ENCODE results near the gene ZFP36L1.

Gene ZFP36L1

DNA sequence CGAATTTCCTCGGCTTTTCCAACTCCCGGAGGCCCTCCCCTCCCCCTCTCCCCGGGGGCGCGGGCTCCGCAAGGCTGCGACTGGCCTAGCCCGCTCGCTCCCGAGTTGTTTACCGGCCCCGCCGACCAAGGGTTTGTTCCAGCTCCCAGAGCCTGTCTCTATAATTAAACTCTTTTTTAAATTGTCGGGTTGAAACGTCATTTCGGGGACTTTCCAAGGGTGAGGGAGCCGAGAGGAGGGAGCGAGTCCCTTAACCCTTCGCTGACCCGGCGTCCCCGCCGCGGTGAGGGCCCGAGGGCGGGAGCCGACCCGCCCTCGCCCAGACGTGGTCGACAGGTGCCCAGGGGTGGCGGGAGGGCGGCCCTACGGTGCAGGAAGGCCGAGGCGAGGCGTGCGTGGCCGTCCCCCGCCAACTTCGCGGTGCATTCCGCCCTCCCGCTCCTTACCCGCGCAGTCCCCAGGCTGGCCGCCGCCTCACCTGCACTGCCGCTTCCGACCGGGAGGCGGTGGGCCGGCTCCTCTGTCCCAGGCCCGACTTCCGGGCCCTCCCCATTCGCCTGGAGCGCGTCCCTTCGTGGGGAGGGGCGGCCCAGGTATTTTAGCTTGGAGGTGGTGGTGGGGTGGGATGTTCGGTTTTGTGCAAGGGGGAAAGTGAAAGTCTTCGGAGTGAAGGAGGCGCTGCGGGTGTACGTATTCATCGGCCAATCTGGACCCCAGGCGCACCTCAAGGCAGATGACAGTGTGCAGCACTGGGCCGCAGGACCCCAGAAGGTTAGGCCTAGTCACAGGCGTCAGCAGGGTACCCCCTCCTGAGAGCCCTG is 2.9 kb upstream of the ZFP36L1 start:
- DNase-seq (ENCODE audit: low spot score): peak; percentile 89

DNA sequence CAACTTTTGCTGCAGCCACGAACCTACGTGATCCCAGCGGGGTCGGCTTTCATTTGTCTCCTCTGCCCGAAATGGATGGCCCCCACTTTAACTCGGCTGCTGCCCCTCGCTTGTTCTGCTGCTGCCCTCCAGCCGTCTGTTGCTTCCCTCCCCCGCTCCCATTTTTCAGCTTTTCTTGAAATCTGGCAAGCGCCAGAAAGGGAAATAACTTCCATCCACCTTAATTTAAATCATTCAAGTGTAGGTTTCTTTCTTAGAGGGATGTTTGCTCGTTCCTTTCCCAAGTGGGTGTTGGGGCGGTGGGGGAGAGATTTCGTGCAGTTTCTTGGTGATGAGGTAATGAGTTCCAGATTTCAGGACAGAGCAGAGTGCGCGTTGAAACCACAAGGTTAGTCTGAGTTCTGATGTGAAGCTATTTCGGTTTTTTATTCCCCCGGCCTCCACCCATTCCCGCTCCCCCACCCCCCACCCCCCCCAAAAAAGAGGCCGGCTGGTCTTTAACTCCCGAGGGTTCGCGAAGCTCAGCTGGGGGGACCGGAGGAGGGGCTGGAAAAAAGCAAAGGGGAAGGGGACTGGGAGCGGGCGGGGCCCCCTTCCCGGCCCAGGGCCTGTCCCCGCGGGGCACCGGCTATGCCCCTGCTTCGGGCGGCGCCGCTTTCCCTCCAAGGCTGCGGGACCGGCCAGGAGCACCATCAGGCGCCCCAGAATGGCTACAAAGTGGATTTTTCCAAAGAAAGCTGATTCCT is 2.2 kb upstream of the ZFP36L1 start:
- DNase-seq (ENCODE audit: low spot score): no peak

DNA sequence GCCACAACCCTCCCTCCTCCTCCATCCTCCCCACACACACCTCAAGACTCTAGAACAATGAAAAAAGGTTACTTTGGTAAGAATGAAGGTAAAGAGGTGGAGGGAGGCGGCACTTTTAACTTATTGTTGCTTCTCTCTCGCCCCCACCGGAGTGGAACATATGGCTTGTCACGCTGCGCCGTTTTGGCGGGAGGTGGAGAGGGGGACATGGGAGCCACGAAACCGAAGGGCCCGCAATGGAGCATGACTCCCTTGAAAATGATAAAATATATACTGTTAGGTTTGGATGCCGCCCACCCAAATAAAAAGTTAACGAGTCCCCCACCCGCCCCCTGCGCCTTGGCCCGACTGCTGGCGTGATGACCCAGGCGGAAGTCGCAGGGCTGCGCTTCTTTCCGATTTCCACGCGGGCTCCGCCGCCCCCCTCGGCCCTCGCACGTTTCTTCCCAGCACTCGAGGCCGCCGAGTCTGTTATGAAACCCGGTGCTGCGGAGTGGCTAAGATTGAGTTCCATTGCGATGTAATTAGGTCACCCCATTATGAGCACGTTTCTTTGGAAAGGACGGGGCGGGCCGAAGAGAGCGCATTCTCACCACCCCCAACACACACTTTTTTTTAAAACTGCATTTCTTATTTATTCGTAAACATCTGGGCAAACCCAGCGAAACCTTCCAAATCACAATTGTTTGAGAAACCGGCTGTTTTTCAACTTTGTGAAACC is 1.4 kb upstream of the ZFP36L1 start:
- DNase-seq (ENCODE audit: low spot score): peak; percentile 77

DNA sequence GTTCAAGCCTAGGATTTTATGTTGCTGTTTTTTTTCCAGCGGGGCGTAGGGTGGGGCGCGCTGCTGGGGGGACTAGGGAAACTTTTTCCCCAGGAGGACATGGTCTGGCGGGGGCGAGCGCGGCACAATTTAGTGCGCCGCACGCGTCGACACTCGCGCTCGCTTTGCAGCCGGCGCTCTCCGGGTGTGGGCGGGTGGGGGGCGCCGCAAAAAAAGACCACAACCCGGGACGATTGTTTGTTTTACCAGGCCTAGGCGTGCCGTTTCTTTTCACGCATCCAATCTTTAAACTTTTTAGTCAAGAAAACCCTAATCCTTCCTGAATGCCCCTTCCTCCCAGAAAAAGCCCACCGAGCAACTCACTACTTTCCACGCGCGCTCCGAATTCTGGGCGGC is 865 bp upstream of the ZFP36L1 start:
- no peak for DNase-seq (ENCODE audit: low spot score)

DNA sequence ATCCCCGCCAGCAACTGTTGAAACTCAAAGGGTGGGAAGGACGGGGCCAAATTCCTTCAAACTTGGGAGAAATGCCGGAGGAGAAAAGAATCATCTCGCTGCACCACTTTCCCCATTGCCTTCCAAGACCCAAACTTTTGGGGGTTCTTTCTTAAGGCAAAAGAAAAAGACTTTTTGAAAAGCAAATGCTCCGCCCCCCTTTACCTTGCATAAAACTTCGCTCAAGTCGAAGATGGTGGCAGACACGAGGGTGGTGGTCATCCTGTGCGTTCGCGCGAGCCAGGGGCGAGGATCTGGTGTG is 239 bp downstream of the ZFP36L1 start:
- DNase-seq (ENCODE audit: low spot score): no peak

DNA sequence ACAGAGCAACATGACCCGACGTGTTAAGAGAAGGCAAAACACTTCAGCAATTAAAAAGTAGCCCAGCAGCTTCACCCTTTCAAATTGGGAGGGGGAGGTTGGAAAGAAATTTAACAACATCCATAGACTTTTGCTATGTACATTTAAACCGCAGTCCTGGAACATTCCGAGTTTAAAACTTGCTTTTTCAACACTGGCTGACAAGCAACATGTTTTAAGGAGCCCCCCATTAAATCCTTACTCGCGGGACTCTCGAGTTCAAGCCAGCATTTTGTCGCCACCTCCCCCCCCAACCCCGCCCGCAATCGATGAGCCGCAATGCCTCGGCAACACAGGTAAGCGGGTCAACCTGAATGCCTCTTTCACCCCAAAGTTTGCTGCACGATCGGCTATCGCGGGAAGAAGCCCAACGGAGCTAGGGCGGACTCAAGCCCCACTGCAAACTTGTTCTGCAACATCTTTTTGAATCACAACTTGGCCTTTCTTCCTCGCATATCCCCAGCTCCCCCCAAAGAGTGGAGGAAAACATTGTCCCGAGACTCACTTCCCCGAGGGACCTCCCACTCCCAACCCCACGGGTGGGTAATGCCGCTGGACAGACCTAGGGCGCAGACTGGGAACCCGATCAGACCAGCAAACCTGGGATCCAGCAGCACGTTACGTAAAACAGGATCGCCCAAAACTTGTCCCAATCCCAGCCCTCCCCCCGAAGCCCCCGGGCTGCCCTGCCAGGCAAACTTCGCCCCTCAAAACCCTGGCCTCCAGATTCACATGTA is 777 bp downstream of the ZFP36L1 start:
- DNase-seq (ENCODE audit: low spot score): no peak

DNA sequence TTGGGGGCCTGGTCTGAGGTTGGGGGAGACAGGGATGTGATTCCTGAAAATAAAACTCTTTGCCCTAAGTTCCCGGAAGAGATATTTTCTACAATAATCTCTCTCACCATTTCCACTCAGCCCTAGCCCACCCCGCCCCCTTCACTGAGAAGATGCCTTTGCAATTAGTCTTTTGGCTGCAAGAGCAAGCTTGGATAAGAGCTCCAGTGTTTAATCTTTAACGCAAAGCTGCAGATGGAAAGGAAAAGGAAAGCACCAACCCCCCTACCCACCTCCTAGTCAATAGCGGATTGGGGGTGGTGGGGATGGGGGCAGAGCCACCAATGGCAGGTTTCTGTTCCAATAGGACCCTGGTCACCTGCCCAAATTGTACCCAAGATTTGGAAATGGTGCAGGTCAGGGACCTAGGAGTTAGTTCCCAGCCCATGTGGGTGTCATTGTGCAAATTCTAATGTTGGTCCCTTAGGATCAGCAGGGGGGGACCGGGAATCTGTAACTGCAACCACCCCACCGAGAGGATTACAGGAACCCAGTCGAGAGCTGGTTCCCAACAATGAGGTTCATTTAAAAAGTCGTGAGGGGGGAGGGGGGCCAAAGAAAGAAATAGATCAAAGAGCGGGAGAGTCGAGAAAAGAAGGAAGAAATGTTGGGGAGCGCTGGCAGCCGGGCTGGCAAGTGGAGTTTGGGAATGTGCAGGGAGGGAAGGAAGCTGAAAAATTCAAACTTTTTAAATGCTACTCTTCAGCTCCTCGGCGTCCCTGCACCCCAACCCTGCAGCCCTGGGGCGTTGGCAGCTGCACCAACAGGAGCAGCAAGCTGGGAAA is 1.6 kb downstream of the ZFP36L1 start:
- DNase-seq (ENCODE audit: low spot score): no peak

DNA sequence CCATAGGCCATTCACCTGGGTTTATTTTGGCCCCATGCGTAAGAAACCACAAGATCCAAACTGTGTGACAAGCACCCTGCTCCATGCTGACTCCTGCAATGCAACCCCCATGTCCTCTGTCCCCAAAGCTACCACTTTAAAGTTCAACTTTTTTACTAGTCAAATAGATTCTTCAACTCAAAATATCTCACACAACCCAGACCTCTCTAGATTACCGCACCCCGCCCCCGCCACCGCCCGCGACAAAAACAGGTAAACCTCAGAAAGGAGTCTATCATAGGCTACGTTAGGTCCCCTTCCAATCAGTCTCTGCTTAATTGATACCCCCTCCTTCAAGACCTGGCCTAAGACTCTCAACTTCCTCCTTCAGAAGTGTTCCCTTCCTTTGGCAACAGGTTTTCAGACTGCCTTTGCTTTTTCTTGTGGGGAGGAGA is 2.2 kb downstream of the ZFP36L1 start:
- DNase-seq (ENCODE audit: low spot score): peak; percentile 51

DNA sequence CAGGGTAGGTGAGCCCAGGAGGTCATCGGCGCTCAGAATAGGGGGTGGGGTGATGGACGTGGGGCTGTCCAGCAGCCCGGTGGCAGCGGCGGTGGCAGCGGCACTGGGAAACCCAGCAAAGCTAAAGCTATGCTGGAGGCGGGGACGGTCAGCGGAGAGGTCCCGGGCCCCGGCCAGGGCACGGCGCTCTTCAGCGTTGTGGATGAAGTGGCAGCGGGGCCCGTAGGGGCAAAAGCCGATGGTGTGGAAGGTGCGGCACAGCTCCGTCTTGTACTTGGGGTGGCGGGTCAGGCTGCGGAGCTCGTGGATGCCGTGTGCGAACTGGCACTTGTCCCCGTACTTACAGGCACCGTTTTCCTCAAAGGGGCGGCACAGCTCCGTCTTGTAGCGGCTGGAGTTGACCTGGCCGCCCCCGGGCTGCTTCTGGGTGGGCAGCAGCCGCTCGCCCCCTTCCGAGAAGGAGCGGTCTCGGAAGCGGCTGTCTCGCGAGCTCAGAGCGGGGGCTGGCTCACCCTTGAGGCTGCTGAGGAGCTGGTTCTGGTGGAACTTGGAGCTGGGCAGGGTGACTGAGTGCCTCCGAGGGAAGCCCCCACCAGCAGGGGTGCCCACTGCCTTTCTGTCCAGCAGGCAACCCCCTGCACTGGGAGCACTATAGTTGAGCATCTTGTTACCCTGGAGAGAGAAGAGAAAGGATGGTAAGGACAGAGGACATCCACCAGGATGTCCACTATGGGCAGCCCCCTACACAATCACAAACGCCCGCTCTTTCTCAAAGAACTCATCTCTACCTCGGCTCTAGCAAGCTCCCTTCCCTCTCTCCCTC is 2.8 kb downstream of the ZFP36L1 start:
- DNase-seq (ENCODE audit: low spot score): no peak

DNA sequence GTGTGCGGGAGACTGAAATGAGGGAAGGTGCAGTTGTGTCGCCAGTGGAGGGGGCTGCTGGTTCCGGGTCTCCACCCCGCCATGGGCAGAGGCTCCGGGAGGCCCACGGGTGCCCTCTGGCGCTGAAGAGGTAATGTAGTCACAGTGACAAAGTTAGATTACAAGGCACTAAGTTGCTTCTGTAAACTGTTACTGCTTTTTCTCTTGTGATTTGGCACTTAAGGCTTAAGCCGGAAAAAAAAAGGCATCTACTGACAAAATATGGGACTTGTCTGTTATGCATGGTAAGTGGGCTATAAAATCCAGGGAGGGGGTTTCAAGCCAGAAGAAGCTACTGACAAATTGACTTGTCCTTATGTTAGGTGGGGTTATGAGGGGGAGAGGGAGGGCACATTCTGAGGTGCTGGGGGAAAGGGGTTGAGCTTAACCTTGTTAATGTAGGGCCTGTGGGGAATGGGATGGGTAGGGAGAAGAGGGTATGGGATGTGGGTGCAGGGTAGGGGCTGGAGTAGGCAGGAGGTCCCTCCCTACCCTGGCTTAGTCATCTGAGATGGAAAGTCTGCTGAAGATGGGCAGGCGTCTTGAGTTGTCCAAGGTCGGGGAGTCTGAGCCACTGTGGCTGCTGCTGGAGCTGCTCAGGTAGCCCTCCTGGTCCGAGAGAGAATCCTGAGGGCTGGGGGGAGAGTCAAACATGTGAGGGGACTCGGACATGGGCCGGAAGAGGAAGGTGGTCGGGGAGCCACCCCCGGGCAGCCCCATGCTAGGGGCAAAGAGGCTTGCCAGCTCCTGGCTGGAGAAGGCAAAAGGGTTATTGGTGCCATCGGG is 3.7 kb downstream of the ZFP36L1 start:
- peak; percentile 91 for DNase-seq (ENCODE audit: low spot score)

DNA sequence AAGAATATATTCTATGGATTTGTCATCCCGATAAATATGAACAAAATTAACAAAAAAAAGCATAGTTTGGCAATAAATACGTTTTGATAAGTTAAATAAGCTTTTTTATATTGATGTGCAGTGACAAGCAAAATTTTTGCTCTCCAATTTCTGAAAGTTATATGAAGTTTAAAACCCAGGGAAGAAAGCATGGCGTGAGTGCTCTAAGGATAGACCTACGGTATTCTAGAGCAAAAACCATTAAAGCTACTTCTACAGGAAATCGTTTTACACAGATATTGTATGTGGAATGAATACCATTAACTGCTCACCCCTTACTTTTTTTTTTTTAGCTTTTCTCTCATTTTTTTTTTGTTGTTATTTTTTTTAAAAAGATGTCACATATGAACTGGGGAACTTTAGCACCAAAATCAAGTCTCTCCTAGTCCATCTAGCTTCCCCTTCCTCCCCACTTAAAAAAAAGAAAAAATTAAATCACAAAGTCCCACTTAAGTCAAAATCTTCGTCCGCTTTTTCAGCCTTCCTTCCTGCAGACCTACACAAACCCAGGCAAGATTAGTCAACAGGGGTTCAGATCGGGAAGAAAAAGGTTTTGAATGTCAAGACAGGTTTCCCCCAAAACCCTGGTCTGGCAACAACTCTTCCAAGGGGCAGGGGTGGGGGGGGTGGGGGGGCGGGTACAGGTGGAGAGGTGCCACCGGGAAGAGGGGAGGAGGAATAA is 4.4 kb downstream of the ZFP36L1 start:
- no peak for DNase-seq (ENCODE audit: low spot score)

DNA sequence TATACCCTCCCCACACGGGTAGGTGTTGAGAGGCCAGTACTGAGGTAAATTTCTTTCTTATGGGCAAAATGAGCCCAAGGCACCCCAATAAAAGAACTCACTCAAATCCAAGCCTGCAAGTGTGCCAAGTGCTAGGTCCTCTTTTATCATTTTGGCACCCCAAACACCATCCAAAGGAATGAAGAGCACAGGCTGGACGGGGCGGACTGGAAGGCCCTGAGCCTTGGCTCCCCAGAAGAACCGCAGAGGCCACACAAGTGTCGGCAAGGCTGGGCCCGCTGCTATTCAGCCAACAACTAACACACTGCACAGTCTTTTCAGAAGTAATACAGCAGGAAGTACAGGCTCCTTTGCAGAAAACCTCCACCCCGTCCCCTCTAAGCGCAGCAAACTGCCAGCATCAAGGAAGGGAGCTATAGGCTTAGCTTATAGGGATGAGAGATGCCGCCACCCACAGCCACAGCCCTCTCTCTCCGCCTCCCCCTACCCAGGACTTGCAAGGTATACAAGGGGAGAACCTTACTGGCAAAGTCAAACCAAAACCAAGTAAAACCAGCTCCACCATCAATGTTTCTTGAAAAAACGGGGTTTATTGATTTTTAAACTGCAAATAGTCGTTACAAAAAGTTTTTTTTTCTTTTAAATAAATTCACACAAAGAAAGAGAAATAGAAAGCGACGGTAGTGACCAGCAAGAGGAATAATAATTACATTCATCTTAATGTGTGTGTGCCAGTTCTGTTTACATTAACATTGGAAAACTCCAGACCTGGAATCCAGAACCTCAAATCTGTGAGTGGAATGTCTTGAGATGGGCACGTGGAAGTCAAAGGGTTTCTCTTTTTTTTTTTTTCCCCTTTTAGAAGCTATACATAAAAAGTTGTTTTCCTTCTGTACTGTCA is 5.5 kb downstream of the ZFP36L1 start:
- peak; percentile 36 for DNase-seq (ENCODE audit: low spot score)

DNA sequence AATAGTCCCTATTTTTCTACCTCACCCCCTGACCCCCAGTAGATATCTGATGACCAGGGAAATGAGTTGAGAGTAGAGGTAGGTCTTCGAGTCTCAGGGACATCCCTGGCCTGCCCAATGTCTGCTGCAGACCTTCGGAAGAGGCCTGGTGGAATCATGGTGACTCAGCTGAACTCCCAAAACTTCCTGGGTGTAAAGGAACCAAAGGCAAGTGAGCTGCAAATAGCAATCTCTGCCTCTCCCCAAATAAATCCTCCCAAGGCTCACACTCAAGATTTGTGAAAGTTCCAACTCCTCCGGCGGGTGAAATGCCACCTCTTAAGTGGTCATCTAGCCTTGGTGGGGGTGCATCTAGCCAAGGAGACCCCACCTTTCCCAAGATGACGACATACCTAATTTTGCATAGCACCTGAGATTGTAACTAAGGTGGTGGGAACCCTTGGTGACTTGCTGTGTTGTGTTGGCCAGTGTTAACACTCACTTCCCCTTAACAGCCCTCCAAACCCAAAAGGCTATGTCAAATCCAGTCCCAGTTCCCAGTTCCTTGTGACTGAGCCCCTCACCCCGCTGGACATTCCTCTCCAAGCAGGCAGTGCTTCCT is 6.3 kb downstream of the ZFP36L1 start:
- no peak for DNase-seq (ENCODE audit: low spot score)

DNA sequence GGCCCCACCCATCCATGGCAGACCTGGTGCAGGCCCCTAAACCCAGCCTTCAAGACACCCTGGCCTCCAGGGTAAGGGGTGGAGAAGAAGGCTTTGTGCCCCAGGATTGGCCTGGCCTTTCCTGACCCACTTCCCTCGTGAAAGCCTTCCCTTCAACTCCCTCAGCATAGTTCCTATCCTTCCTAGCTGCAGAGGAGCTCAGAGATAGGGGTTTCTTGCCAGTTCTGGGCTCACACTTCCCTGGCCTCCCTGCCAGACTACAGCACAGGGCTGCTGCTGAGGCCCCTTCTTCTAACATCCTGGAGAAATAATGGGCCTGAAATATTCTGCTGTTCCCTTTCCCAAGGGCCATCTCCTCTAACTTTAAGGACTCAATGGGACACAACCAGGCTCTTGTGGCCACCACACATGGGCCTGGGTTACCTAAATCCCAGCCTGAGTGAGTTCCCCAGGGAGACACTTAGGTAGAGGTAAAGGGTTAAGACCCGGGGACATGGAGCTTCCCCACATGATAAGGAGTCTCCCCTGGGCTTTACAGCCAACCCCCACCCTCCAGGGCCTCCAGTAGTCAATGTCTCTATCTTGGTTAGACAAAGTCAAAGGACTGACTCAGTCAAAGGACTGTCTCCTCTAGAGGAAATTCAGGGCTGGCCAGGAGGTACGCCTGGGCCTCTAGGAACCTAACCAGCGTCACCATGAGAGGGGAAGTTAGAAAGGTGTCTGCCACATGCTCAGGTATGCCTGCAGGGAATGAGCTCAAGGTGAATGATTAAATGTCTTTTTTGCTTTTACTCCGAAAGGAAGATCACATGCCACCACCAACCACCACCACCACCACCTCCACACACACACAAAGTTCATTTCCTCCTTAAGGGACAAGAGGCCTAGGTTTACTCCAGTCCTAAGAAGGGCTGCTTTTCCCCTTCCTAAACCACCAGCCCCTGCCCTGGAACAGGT is 7.1 kb downstream of the ZFP36L1 start:
- peak; percentile 66 for DNase-seq (ENCODE audit: low spot score)

DNA sequence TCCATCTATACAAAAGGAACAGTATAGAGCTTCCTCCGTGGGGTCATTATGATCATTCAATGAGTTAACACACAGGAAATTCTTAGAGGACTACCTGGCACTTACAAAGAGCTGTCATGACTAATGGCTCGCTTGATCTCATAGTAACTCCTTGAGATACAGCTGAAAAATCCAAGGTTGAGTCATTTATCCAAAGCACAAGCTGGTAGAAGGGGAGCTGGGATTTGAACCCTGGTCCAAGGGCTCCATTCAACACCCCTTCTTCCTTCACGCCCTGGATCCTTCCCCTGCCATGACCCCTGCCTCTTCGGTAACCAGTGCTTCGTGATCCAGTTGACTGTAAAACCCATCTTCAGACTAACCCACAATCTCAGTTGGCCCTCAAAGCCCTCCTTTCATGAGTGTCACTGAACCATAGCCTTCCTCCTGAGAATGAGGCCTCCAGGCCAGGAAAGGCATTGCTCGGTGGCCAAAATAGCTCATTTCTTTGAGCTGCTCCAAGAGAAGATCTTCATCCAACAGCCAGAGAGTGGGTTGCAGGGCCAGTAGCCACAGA is 7.8 kb downstream of the ZFP36L1 start:
- DNase-seq (ENCODE audit: low spot score): peak; percentile 45

Data from CD4-positive, alpha-beta T cell treated with Interleukin-15 for 4 hours (primary cell).